ENCODE measurements around the gene EXOC2.

GRCh38 chr6:665403-666267, 27.3 kb downstream of the EXOC2 start:
- no peak for TF ChIP-seq CTCF (conservative IDR thresholded peaks at IDR 0.05)
- no peak for TF ChIP-seq ZFX (IDR thresholded peaks at IDR 0.05)

All from C4-2B (cell line).